GM12801 (cell line): Measurements from ENCODE around the gene SMAD1.

Source experiments
- CTCF ChIP-seq: IDR thresholded peaks from one replicate; pipeline ENCODE4 v1.5.1; 2011; ENCODE audit warnings: control low read depth; ENCODE audit not compliant: insufficient read length; ENCODE audit errors: extremely low read depth

SMAD1 gene

DNA sequence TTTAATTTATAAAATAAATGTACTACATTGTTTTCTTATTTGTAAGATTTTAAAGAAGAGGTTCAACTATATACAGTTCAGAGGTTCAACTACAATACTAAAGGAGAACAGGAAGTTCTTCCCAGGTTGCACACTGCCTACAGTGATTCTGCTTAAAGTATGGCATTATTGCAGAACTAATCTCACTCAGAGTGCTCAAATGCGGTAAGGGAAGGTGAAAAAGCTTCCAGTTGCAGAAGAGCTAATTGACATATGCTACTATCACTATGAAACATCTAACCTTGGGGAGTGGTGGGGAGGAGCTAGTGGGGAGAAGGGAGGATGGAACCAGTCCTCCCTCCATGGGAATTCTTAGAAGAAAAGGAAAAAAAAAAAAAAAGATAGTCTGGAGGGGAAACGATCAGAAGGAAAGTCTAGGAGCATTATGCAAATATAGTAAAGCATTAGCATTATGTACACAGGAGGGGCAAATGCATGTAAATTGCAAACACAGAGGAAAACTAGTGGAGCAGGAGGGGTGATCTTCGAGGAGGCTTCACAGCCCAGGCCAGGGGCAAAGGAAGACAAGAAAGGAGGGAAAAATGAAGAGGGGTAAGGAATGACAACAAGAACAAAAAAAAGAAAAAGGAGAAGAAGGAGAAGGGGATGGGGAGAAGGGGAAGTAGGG is 105.6 kb downstream of the SMAD1 start:
- no peak for TF ChIP-seq CTCF

GRCh38 chr4:145589916-145590702 is 108.5 kb downstream of the SMAD1 start:
- TF ChIP-seq CTCF = no peak

GRCh38 chr4:145602129-145602760 is 120.6 kb downstream of the SMAD1 start:
- no peak for TF ChIP-seq CTCF

DNA sequence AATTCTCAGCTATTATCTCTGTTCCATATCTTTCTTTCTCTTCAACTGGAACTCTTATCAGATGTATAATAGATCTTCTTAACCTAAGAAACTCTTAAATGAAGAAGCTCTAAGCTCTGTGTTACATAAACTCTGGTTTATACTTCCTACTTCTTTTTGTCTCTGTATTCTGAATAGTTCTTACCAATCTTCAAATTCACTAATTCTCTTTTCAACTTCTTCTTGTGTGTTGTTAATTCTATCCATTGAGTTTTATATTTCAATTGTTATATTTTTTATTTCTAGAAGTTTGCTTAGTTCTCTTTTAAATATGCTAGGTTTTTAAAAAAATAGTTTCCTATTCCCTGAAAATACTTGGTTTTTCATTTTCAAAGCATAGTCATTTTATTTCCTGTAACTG is 124.3 kb downstream of the SMAD1 start:
- no peak for TF ChIP-seq CTCF
